SW 1271 (cell line): ENCODE results near the gene LEP.
"Not testable (repeated sequence)": the region's sequence is repeated elsewhere in the genome, so short reads cannot be mapped to it uniquely, and the experiment has no call there.

Experiments
- DNase-seq, 2 experiments: peaks; one replicate each; lab custom pipeline; 2025; lab: John Stamatoyannopoulos, UW

The LEP gene

DNA sequence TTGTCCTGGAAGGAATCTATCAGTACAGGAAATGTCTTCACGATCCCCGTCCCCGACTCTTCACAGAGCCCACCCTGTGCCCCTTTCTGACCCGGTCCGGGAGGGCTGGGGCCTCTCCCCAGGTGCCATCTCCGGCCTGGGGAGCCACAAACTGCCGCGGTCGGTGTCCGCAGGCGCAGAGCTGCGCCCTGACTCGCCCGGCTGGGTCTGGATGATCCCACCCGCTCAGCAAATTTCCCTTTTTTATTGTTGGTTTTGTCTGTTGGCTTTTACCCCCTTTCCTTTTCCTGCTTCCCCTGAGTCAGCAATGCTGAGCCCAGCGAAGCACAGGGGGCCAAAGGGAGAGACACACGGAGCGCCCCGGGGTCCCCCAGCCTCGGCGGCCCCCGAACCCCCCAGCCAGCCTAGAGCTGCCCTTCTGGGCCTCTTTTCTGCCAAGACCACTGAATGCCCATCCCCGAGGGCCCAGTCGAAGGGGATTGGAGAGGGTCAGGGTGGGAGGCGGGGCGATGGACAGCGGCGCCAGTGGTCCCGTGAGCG lies 30.9 kb downstream of the LEP start:
- DNase-seq, result no peak

DNA sequence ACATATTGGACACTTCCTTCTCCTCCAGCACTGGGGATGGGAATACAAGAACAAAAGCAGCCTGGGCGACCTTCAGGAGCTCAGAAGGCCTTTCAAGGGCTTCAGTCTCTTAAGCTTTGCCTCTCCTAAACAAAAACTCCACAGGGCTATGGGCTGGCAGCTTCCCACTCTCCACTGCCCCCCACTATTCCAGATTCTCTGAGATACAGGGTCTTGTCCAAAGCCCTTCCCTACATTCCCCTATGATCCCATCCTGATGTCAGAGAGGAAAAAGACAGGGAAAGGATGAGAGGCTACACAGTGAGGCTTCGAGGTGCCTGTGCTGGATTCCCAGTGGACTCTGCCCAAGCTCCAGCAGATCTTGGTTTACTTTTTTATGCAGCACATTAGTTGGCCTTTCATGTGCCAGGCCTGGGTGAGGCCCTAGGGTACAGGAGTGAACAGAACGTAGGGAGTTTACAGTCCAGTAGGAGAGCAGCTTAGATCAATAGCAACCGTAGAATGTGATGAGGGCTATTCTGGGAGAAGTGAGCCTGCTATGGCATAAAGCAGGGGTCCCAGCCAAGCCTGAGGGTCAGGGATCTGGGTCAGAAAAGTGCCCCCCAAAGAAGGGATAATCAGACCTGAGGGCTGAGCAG lies 33.3 kb downstream of the LEP start:
- no peak for DNase-seq

DNA sequence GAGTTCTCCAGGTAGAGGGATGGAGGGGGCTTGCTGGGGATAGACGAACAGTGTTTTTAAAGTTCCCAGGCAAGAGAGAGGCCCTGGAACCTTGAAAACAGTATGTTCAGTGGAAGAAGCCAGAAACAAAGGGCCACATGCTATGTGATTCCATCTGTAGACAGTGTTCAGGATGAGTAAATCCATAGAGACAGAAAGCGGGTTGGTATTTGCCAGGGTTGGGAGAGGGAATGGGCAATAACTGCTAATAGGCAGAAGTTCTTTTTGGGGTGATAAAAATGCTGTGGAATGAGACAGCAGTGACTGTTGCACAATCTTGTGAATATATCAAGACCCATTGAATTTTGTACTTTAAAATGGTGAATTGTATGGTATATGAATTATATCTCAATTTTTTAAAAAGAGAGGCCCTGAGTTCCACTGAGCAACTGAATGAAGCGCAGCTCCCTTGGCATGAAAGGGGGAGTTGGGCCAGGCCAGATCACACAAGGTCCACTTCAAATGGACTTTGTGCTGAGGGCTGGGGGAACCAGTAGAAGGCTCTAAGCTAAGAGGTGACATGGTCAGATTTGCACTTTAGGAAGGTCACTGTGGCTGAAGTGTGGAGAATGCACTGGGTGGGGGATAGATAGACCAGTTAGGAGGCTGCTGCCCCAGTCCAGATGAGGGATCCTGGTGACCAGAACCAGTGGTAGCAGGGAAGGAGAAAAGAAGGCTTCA lies 34.0 kb downstream of the LEP start:
- no peak for DNase-seq

DNA sequence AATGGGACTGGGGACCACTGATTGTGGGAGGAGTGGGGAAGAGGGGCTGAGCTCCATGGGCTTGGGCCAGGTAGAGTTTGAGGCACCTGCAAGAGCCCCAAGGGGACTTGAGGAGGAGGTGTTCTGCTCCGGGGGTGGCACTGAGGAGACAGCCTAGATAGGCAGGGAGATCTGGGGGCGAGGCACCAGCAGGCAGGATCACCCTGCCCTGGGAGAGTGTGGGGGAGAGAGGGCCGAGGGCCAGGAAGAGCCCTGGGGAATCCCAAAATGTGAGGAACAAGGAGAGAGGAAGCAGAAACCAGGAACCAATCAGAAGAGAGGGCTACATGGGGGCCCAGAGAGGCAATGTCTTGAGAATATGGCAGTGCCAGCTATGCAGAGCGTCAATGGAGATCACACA lies 34.6 kb downstream of the LEP start:
- no peak for DNase-seq

DNA sequence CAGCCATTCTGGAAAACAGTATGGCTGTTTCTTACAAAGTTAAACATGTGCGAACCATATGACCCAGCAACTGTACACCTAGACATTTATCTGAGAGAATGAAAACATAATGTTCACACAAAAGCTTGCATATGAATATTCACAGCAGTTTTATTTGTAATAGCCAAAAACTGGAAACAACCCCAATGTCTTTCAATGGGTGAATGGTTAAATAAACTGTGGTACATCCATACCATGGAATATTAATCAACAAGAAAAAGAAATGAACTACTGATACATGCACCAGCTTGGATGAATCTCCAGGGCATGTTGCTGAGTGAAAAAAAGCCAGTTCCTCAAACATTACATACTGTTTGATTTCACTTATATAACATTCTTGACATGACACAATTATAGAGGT lies 37.3 kb downstream of the LEP start:
- DNase-seq, result no peak

GRCh38 chr7:128279124-128279713 lies 38.1 kb downstream of the LEP start:
- DNase-seq, result no peak

- not testable (repeated sequence) for DNase-seq
Observed at GRCh38 chr7:128280451-128280850, 39.4 kb downstream of the LEP start.

GRCh38 chr7:128281605-128282380 lies 40.7 kb downstream of the LEP start:
- DNase-seq, result no peak

- DNase-seq, result no peak
Observed at GRCh38 chr7:128284102-128284501, 43.0 kb downstream of the LEP start.

DNA sequence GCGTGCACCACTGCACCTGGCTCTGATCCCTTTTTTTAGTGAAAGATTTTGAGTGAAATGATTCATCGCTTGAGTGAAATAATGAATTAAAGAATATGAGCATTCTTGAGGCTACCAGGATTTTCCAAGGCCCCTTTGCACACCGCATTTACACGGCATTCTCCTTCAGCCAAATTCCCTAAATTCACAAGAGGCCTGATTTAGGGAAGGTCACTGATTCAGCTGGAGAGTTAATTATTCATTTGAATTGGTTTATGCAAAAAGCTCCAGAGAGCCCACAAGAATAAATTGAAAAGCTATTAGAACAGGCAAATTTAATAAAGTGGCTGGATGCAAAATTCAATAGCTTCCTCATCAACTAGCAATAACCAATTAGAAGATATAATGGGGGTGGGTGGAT lies 46.5 kb downstream of the LEP start:
- no peak for DNase-seq

DNA sequence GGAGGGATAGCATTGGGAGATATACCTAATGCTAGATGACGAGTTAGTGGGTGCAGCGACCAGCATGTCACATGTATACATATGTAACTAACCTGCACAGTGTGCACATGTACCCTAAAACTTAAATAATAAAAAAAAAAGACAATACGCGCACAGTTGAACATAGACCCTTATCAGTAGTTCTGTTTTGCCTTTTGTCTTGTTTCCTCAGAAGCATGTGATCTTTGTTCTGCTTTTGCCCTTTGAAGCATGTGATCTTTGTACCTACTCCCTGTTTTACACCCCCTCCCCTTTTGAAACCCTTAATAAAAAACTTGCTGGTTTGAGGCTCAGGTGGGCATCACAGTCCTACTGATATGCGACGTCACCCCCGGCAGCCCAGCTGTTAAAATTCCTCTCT lies 56.9 kb downstream of the LEP start:
- not testable (repeated sequence) for DNase-seq

DNA sequence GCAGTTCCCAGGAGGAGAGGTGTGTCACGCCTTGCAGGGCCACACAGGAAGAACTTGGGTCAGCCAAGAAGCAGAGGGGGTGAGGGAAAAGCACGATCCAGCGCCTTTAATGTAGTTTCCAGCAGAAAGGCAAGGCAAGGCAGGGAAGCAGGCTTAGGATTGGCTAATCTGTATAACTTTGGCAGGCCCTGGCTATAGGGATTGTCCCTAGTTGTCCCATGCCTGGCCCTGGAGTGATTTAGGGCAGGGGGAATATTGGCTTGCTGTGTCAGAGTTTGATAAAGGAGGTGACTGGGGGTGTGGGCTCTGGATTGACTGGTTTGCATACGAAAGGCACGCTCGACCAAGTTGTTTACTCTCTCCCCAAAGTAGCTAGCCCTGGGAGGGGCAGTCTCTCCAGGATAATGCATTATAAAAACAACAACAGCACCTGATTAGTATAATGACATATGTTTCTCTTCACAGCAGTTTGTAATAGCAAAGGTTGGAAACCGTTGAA lies 58.1 kb downstream of the LEP start:
- no peak for DNase-seq

GRCh38 chr7:128302139-128302538 lies 61.1 kb downstream of the LEP start:
- DNase-seq, result no peak

DNA sequence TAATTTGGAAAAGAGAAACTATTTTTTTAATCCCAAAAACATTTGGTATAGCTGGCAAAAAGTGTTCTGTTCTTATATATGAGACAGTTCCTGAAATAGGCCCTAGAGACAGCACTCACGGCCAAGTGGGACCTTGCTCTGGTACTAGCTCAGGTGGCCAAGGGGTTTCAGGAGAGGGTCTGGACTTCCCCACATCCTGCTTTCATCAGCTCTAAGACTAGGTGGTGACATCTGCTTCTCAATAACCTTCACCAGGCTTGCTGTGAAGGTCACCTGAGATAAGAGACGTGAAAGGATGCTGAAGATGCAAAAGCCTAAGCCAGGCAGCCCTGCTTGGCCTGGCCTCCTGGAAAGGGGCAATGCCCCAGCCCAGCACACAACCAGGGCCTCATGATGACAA lies 62.1 kb downstream of the LEP start:
- DNase-seq, result no peak

GRCh38 chr7:128303643-128304042 lies 62.6 kb downstream of the LEP start:
- no peak for DNase-seq

DNA sequence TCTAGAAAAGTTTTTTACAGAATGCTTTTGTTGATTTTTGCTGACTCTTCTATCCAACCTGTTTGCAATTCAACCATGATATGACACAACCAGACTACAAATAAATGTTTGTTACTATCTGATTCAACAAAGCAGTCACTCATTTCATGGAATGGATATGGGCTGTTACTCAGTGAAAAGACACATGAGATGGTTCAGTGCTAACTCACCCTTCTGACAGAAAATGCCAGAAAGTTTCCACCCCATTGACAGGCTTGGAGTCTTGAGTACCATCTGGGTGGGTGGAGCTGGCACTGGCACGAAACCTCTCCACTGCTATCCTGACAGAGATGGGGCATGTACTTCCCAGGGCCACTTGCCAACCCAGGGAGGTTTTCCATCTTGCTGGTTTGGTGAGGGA lies 63.1 kb downstream of the LEP start:
- no peak for DNase-seq

- DNase-seq, result no peak
Observed at GRCh38 chr7:128307061-128307460, 66.0 kb downstream of the LEP start.
